DND-41 (cell line): Measurements from ENCODE around the gene NFIA.

Source experiments
- ATAC-seq: fragments of 200-7000 bp; cut with Tn5 transposase; 3 replicates; pipeline ENCODE4 v1.9.1; 2021; ENCODE audit warnings: low read depth; ENCODE audit not compliant: insufficient read depth
- DNase-seq: peaks from one replicate; pipeline ENCODE4 v3.0.0-alpha.2; 2020
- H2AFZ ChIP-seq: 2 replicates; pipeline ENCODE4 v1.6.0; 2012; ENCODE audit warnings: low read depth, low read length
- H3K27ac ChIP-seq: 2 replicates; pipeline ENCODE4 v1.5.1; 2012; ENCODE audit warnings: low read length, inconsistent platforms
- H3K27me3 ChIP-seq: fragments of 200-600 bp; sonication (generic); 2 replicates; pipeline ENCODE4 v1.6.0; 2012; ENCODE audit warnings: low read length, mild to moderate bottlenecking, inconsistent platforms; ENCODE audit not compliant: insufficient read depth, poor library complexity
- H3K36me3 ChIP-seq: 2 replicates; pipeline ENCODE4 v1.5.1; 2012; ENCODE audit warnings: low read length, inconsistent platforms; ENCODE audit not compliant: insufficient read depth
- H3K4me1 ChIP-seq: 2 replicates; pipeline ENCODE4 v1.5.1; 2012; ENCODE audit warnings: mild to moderate bottlenecking, low read length; ENCODE audit not compliant: insufficient read depth
- H3K4me2 ChIP-seq: 2 replicates; pipeline ENCODE4 v1.6.0; 2012; ENCODE audit warnings: mild to moderate bottlenecking, moderate library complexity, low read length, inconsistent platforms; ENCODE audit not compliant: insufficient read depth
- H3K4me3 ChIP-seq, 2 experiments: fragments of 200-600 bp in 1 of 2; shearing (Covaris generic) in 1 of 2; 2 replicates each; pipeline ENCODE4 v1.5.1; 2012 to 2016; ENCODE audit warnings: inconsistent platforms in 2 of 2, low read length in 2 of 2, mild to moderate bottlenecking in 2 of 2, low read depth in 1 of 2, moderate library complexity in 1 of 2
- H3K79me2 ChIP-seq: 2 replicates; pipeline ENCODE4 v1.6.0; 2012; ENCODE audit warnings: low read length, inconsistent platforms; ENCODE audit not compliant: insufficient read depth
- H3K9ac ChIP-seq: 2 replicates; pipeline ENCODE4 v1.6.0; 2012; ENCODE audit warnings: low read depth, mild to moderate bottlenecking, inconsistent platforms, low read length, moderate library complexity
- H3K9me3 ChIP-seq: 2 replicates; pipeline ENCODE4 v1.5.1; 2012; ENCODE audit warnings: low read length, moderate library complexity, mild to moderate bottlenecking, inconsistent platforms; ENCODE audit not compliant: insufficient read depth, severe bottlenecking
- H4K20me1 ChIP-seq: 2 replicates; pipeline ENCODE4 v1.6.0; 2012; ENCODE audit warnings: low read length; ENCODE audit not compliant: insufficient read depth
- CTCF ChIP-seq: IDR thresholded peaks from 2 replicates; pipeline ENCODE4 v1.5.1; 2012; ENCODE audit warnings: borderline replicate concordance, low read length, moderate library complexity, mild to moderate bottlenecking; ENCODE audit not compliant: poor library complexity, severe bottlenecking; ENCODE audit errors: extremely low read depth
- EZH2 ChIP-seq: IDR thresholded peaks from 3 replicates; pipeline ENCODE4 v1.6.1; 2012; ENCODE audit warnings: borderline replicate concordance, low read depth, mild to moderate bottlenecking, moderate library complexity, low read length, inconsistent platforms; ENCODE audit not compliant: severe bottlenecking

The NFIA gene

GRCh38 chr1:61446531-61446991 is 364.2 kb downstream of the NFIA start:
- Histone ChIP-seq H4K20me1 (no peaks in the 10 kb centered on the region), H3K4me1 (no peaks in the 10 kb centered on the region), H3K9me3 (no peaks in the 10 kb centered on the region), H3K27ac (no peak overlapping the region), H2AFZ (no peak overlapping the region), H3K27me3 (no peaks in the 10 kb centered on the region), H3K9ac (no peak overlapping the region), H3K36me3 (no peaks in the 10 kb centered on the region), H3K4me3 (no peak overlapping the region), H3K79me2 (no peaks in the 10 kb centered on the region), H3K4me2 (no peak overlapping the region)
- TF ChIP-seq EZH2 (no peak), CTCF (no peak)
- DNase-seq = no peak
- no peak for ATAC-seq

- Histone ChIP-seq H3K36me3 (no peaks in the 10 kb centered on the region), H3K27ac (no peak overlapping the region), H2AFZ (no peak overlapping the region), H3K9me3 (no peaks in the 10 kb centered on the region), H3K4me2 (no peak overlapping the region), H3K27me3 (no peaks in the 10 kb centered on the region), H3K79me2 (no peaks in the 10 kb centered on the region), H4K20me1 (no peaks in the 10 kb centered on the region), H3K4me3 (no peak overlapping the region), H3K9ac (no peak overlapping the region), H3K4me1 (no peaks in the 10 kb centered on the region)
- TF ChIP-seq EZH2 (no peak), CTCF (no peak)
- no peak for DNase-seq
- ATAC-seq = no peak
These were observed 365.0 kb downstream of the NFIA start for GRCh38 chr1:61447106-61447967.

- H3K9me3 ChIP-seq = no peaks in the 10 kb centered on the region
- DNase-seq (no peak), ATAC-seq (no peak)
- H4K20me1 ChIP-seq = no peaks in the 10 kb centered on the region
- no peak overlapping the region for H3K4me2 ChIP-seq
- H3K27ac ChIP-seq = no peak overlapping the region
- no peaks in the 10 kb centered on the region for H3K27me3 ChIP-seq
- H3K9ac ChIP-seq = no peak overlapping the region
- no peaks in the 10 kb centered on the region for H3K79me2 ChIP-seq
- H3K4me3 ChIP-seq = no peak overlapping the region
- H3K4me1 ChIP-seq = no peaks in the 10 kb centered on the region
- H3K36me3 ChIP-seq = no peaks in the 10 kb centered on the region
- H2AFZ ChIP-seq = no peak overlapping the region
- TF ChIP-seq CTCF (no peak), EZH2 (no peak)
These were observed 365.6 kb downstream of the NFIA start for GRCh38 chr1:61447968-61448430.
